ENCODE data around the gene SMIM43. TPM values are rescaled to one million over a fixed set of nuclear protein-coding genes. Genes with fewer than 3 reads are reported as not detected.

The SMIM43 gene
- total RNA-seq, 1 experiment from 2014 or later, result 0.45 TPM

DNA sequence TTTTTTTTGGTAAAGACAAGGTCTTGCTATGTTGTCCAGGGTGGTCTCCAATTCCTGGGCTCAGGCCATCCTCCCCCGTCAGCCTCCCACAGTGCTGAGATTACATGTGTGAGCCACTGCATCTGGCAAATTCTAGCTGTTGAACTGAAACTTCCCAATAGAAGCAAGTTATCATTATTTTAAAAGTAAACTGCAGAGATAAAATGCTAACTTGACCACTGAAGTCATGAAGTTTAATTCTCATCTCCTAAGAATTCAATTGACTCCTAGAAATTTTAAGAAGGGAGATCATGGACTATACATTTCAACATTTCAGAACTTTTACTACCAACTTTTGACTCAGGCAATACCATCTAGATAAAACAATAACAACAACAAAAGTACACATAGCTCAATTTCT is 24.5 kb upstream of the SMIM43 start:
- Histone ChIP-seq H3K27me3 (replicated peaks; ENCODE audit: insufficient read depth, low read depth, low read length, poor library complexity) (no peaks in the 10 kb centered on the region), H3K9me3 (ENCODE audit: low read depth, low read length, poor library complexity, severe bottlenecking) (no peaks in the 10 kb centered on the region), H3K4me1 (ENCODE audit: insufficient read depth, low read length, poor library complexity, severe bottlenecking) (peaks cover 24% of the 10 kb centered on the region), H3K36me3 (ENCODE audit: insufficient read depth, low read length, poor library complexity, severe bottlenecking) (no peaks in the 10 kb centered on the region), H3K4me3 (ENCODE audit: low read depth, low read length, poor library complexity, severe bottlenecking) (no peak overlapping the region), H3K27ac (ENCODE audit: low read depth, low read length, poor library complexity, severe bottlenecking) (peak overlapping the region; percentile 28)
- ChIA-PET CTCF (no interaction called here), POLR2A (ENCODE audit: low non-redundant PET) (interaction anchor here (0.6 kb wide), 1 partner anchor 40 kb away, joined by 3 read pairs; no protein-coding TSS in a partner anchor)
- intact Hi-C loops (cut with micrococcal nuclease; ENCODE audit: unreplicated experiment), result no loop called here
- BruUV-seq (replicated peaks), result no TSS peak
- no peak for DNase-seq (ENCODE audit: low spot score)
- TF ChIP-seq EZH2 (IDR thresholded peaks at IDR 0.05; ENCODE audit: borderline replicate concordance, low read depth, low read length, poor library complexity, severe bottlenecking) (no peak), CTCF (conservative IDR thresholded peaks at IDR 0.05; ENCODE audit: low read depth, low read length) (no peak)

DNA sequence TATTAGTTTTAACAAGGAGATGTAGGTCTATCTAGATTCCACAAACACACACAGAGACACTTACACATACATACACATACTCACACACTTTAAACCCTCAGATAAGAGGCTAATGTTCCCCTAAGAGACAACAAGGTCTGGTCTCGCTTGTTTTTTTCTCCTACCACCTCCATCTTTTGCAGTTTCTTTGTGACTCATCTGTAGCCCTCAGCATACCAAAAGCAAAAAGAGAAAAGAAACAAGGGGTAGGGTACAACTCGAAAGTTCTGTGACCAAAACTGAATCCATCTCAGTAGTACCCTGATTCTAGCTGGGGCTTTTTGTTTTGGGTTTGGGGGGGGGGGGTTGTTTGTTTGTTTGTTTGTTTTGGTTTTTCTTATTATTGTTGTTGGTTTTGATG is 23.9 kb upstream of the SMIM43 start:
- Histone ChIP-seq H3K27ac (ENCODE audit: low read depth, low read length, poor library complexity, severe bottlenecking) (no peak overlapping the region), H3K4me3 (ENCODE audit: low read depth, low read length, poor library complexity, severe bottlenecking) (no peak overlapping the region), H3K4me1 (ENCODE audit: insufficient read depth, low read length, poor library complexity, severe bottlenecking) (peaks cover 20% of the 10 kb centered on the region), H3K9me3 (ENCODE audit: low read depth, low read length, poor library complexity, severe bottlenecking) (no peaks in the 10 kb centered on the region), H3K27me3 (replicated peaks; ENCODE audit: insufficient read depth, low read depth, low read length, poor library complexity) (no peaks in the 10 kb centered on the region), H3K36me3 (ENCODE audit: insufficient read depth, low read length, poor library complexity, severe bottlenecking) (no peaks in the 10 kb centered on the region)
- no peak for DNase-seq (ENCODE audit: low spot score)
- no peak for TF ChIP-seq CTCF (conservative IDR thresholded peaks at IDR 0.05; ENCODE audit: low read depth, low read length)
- TF ChIP-seq EZH2 (IDR thresholded peaks at IDR 0.05; ENCODE audit: borderline replicate concordance, low read depth, low read length, poor library complexity, severe bottlenecking), result no peak
- ChIA-PET CTCF (no interaction called here), POLR2A (ENCODE audit: low non-redundant PET) (no interaction called here)
- no TSS peak for BruUV-seq (replicated peaks)
- intact Hi-C loops (cut with micrococcal nuclease; ENCODE audit: unreplicated experiment), result no loop called here

DNA sequence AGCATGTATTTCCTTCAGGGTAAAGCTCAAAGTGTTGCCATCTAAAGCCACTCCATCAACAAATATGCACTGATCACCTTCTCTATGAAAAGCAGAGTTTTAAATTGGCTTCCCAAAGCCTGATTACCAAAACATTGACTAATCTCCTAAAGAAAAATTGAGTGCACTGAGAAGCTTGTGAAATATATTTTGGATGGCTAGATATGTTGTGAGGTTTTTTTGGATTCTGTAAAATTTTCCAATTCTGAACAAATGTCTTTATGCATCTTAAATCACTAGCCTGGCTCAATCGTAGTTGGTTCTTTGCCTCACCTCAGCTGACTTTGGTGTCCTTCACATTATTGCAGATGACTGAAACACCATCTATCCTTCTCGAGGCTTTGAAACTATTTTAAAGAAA is 21.3 kb upstream of the SMIM43 start:
- no TSS peak for BruUV-seq (replicated peaks)
- no peaks in the 10 kb centered on the region for H3K27me3 ChIP-seq (replicated peaks; ENCODE audit: insufficient read depth, low read depth, low read length, poor library complexity)
- no peaks in the 10 kb centered on the region for H3K9me3 ChIP-seq (ENCODE audit: low read depth, low read length, poor library complexity, severe bottlenecking)
- ChIA-PET POLR2A (ENCODE audit: low non-redundant PET) (no interaction called here), CTCF (no interaction called here)
- H3K27ac ChIP-seq (ENCODE audit: low read depth, low read length, poor library complexity, severe bottlenecking), result no peak overlapping the region
- no peaks in the 10 kb centered on the region for H3K36me3 ChIP-seq (ENCODE audit: insufficient read depth, low read length, poor library complexity, severe bottlenecking)
- H3K4me3 ChIP-seq (ENCODE audit: low read depth, low read length, poor library complexity, severe bottlenecking), result no peak overlapping the region
- peaks cover 20% of the 10 kb centered on the region for H3K4me1 ChIP-seq (ENCODE audit: insufficient read depth, low read length, poor library complexity, severe bottlenecking)
- intact Hi-C loops (cut with micrococcal nuclease; ENCODE audit: unreplicated experiment), result no loop called here
- no peak for TF ChIP-seq CTCF (conservative IDR thresholded peaks at IDR 0.05; ENCODE audit: low read depth, low read length)
- TF ChIP-seq EZH2 (IDR thresholded peaks at IDR 0.05; ENCODE audit: borderline replicate concordance, low read depth, low read length, poor library complexity, severe bottlenecking), result no peak
- no peak for DNase-seq (ENCODE audit: low spot score)

Measured in A673 (cell line).